Neural progenitor cell (in vitro differentiated cells): ENCODE results near the gene ALDH1A3.

Source experiments
- CTCF ChIP-seq: fragments of 200-600 bp; sonication (generic); IDR thresholded peaks from 2 replicates; pipeline ENCODE4 v1.5.1; 2017; ENCODE audit warnings: antibody characterized with exemption, mild to moderate bottlenecking
- EZH2 ChIP-seq: fragments of 200-600 bp; sonication (generic); IDR thresholded peaks from 2 replicates; pipeline ENCODE4 v1.6.1; 2017; ENCODE audit warnings: antibody characterized with exemption, mild to moderate bottlenecking, moderate library complexity
- EZH2phosphoT487 ChIP-seq: fragments of 200-600 bp; sonication (generic); IDR thresholded peaks from 2 replicates; pipeline ENCODE4 v1.6.1; 2017; ENCODE audit warnings: antibody characterized with exemption

- no peak for TF ChIP-seq CTCF
- TF ChIP-seq EZH2, result no peak
- TF ChIP-seq EZH2phosphoT487, result no peak
Measured at GRCh38 chr15:100949691-100950090, 70.1 kb downstream of the ALDH1A3 start.
